Right forelimb (tissue), 1 donor: ENCODE data around the gene CAND1.

ENCODE experiments used
- DNase-seq: peaks from one replicate; pipeline ENCODE4 v3.0.0-alpha.2; 2018

The CAND1 gene

GRCh38 chr12:67348683-67349082, 79.5 kb downstream of the CAND1 start:
- no peak for DNase-seq

GRCh38 chr12:67352682-67353081, 83.5 kb downstream of the CAND1 start:
- no peak for DNase-seq

GRCh38 chr12:67354322-67354721, 85.2 kb downstream of the CAND1 start:
- no peak for DNase-seq

- DNase-seq: no peak
Observed at GRCh38 chr12:67354966-67355365, 85.8 kb downstream of the CAND1 start.

GRCh38 chr12:67355428-67356379, 86.5 kb downstream of the CAND1 start:
- DNase-seq: no peak

- no peak for DNase-seq
Observed at GRCh38 chr12:67356380-67356774, 87.2 kb downstream of the CAND1 start.

GRCh38 chr12:67357376-67358125, 88.4 kb downstream of the CAND1 start:
- DNase-seq: no peak

- peak; percentile 61 for DNase-seq
Observed at GRCh38 chr12:67358781-67359338, 89.7 kb downstream of the CAND1 start.

GRCh38 chr12:67362526-67362925, 93.4 kb downstream of the CAND1 start:
- no peak for DNase-seq

- no peak for DNase-seq
Observed at GRCh38 chr12:67364228-67364627, 95.1 kb downstream of the CAND1 start.

GRCh38 chr12:67365131-67365530, 96.0 kb downstream of the CAND1 start:
- DNase-seq: no peak

GRCh38 chr12:67367843-67368242, 98.7 kb downstream of the CAND1 start:
- DNase-seq: no peak
